K562 (cell line): ENCODE data around the gene OLFML1. TPM values are rescaled to one million over a fixed set of nuclear protein-coding genes. Genes with fewer than 3 reads are reported as not detected.

ENCODE experiments used
- ATAC-seq: fragments of 200-7000 bp; cut with Tn5 transposase; 3 replicates; pipeline ENCODE4 v1.9.1; 2020; ENCODE audit warnings: moderate library complexity
- BruUV-seq: library from RNA; stranded (reverse); fragments of 400-500 nt; replicated peaks from 2 replicates; lab custom pipeline; 2021; lab: Mats Ljungman, UMichigan
- CTCF ChIA-PET: fragments of 300-600 bp; formaldehyde crosslinking; extraction: SDS; loops from one replicate; lab custom pipeline; 2021; ENCODE audit warnings: low intra/inter-chr PET ratio; lab: Yijun Ruan, JAX
- POLR2A ChIA-PET: fragments of 300-600, 350-650 bp; sonication (Branson Sonifier 250); formaldehyde crosslinking; extraction: SDS; loops from one replicate; lab custom pipeline; 2021; ENCODE audit warnings: antibody characterized with exemption, inconsistent platforms; lab: Yijun Ruan, JAX
- DNase-seq, 4 experiments: peaks; one replicate each; pipeline versions ENCODE4 v3.0.0 to v3.0.0-alpha.2; 2011 to 2018; ENCODE audit warnings: low spot score in 3 of 4, mixed read lengths in 3 of 4; ENCODE audit errors: extremely low read depth in 1 of 4
- FAIRE-seq: peaks from 2 replicates; lab custom pipeline; 2011; peaks lifted over from hg19 to GRCh38; lab: Jason Lieb, UNC
- H2AFZ ChIP-seq: 2 replicates; pipeline ENCODE4 v1.6.0; 2011; ENCODE audit warnings: low read depth, low read length, control low read depth, inconsistent platforms
- H3K27ac ChIP-seq: fragments of 200-600 bp; 3 replicates; pipeline ENCODE4 v1.8.0; 2011; ENCODE audit warnings: low read depth, mild to moderate bottlenecking, control low read depth, inconsistent platforms, low read length, moderate library complexity, mixed read lengths; ENCODE audit errors: extremely low read depth
- H3K27me3 ChIP-seq, 2 experiments: fragments of 300-600 bp in 1 of 2; 2 replicates in 1 of 2; 3 replicates in 1 of 2; pipeline versions ENCODE4 v1.6.0 to v1.8.0; 2011; ENCODE audit warnings: inconsistent platforms in 2 of 2, low read length in 2 of 2, mild to moderate bottlenecking in 1 of 2, mixed read lengths in 1 of 2, moderate library complexity in 1 of 2; ENCODE audit not compliant: control insufficient read depth in 2 of 2, insufficient read depth in 2 of 2
- H3K36me3 ChIP-seq: fragments of 300-600 bp; 3 replicates; pipeline ENCODE4 v1.8.0; 2011; ENCODE audit warnings: mild to moderate bottlenecking, low read length, inconsistent platforms; ENCODE audit not compliant: control insufficient read depth, insufficient read depth
- H3K4me1 ChIP-seq, 2 experiments: fragments of 200-600 bp in 1 of 2; replicated peaks in 1 of 2; 2 replicates in 1 of 2; 3 replicates in 1 of 2; pipeline versions ENCODE4 v1.5.1 to v1.8.0; 2011; ENCODE audit warnings: inconsistent platforms in 2 of 2, low read length in 2 of 2, mild to moderate bottlenecking in 1 of 2, mixed read lengths in 1 of 2, moderate library complexity in 1 of 2; ENCODE audit not compliant: control insufficient read depth in 2 of 2, insufficient read depth in 2 of 2
- H3K4me2 ChIP-seq: 2 replicates; pipeline ENCODE4 v1.6.1; 2011; ENCODE audit warnings: low read length, control low read depth, inconsistent platforms, mixed read lengths; ENCODE audit not compliant: insufficient read depth
- H3K4me3 ChIP-seq: fragments of 200-600 bp; sonication (generic), shearing (Covaris generic); 2 replicates; pipeline ENCODE4 v1.5.1; 2016; ENCODE audit warnings: control low read depth, inconsistent platforms
- H3K79me2 ChIP-seq: fragments of 200-600 bp; 3 replicates; pipeline ENCODE4 v1.8.0; 2011; ENCODE audit warnings: low read length, inconsistent platforms; ENCODE audit not compliant: control insufficient read depth, insufficient read depth
- H3K9ac ChIP-seq, 2 experiments: 2 replicates each; pipeline versions ENCODE4 v1.6.0 to v1.6.1; 2011; ENCODE audit warnings: low read depth in 2 of 2, low read length in 2 of 2, control low read depth in 1 of 2, inconsistent platforms in 1 of 2, mild to moderate bottlenecking in 1 of 2, mixed read lengths in 1 of 2; ENCODE audit not compliant: insufficient read depth in 1 of 2
- H3K9me1 ChIP-seq: one replicate; pipeline ENCODE4 v1.6.0; 2011; ENCODE audit warnings: inconsistent platforms, mild to moderate bottlenecking, low read length, moderate library complexity; ENCODE audit not compliant: control insufficient read depth, insufficient read depth
- H3K9me3 ChIP-seq: replicated peaks from 2 replicates; pipeline ENCODE4 v1.5.1; 2011; ENCODE audit warnings: low read depth, low read length, inconsistent platforms; ENCODE audit not compliant: control insufficient read depth, insufficient read depth
- H4K20me1 ChIP-seq: replicated peaks from 2 replicates; pipeline ENCODE4 v1.6.1; 2011; ENCODE audit warnings: low read length, inconsistent platforms, mixed read lengths; ENCODE audit not compliant: control insufficient read depth, insufficient read depth
- HNRNPH1 ChIP-seq: fragments of 200-400 bp; formaldehyde crosslinking; optimal IDR thresholded peaks from 2 replicates; pipeline ENCODE3; 2017; ENCODE audit warnings: low read depth, mild to moderate bottlenecking, low read length, moderate library complexity
- PURB ChIP-seq: sonication (generic); formaldehyde crosslinking; IDR thresholded peaks from 2 replicates; pipeline ENCODE4 v1.9.0; 2021; ENCODE audit warnings: low read depth, mild to moderate bottlenecking, missing genetic modification reagents
- SMARCE1 ChIP-seq: fragments of 450-650 bp; IDR thresholded peaks from 2 replicates; pipeline ENCODE4 v1.7.1; 2016; ENCODE audit warnings: mild to moderate bottlenecking
- XRCC3 ChIP-seq: fragments of 450-650 bp; IDR thresholded peaks from 2 replicates; pipeline ENCODE4 v1.6.1; 2017; ENCODE audit warnings: mild to moderate bottlenecking, moderate library complexity
- ZNF165 ChIP-seq: fragments of 250-450 bp; sonication (Bioruptor Pico); IDR thresholded peaks from 2 replicates; pipeline ENCODE4 v1.4.0; 2020; ENCODE audit warnings: borderline replicate concordance
- ZNF561 ChIP-seq: fragments of 450-650 bp; formaldehyde crosslinking; conservative IDR thresholded peaks from 2 replicates; pipeline ENCODE4 v1.4.0; 2020; ENCODE audit warnings: mild to moderate bottlenecking, moderate library complexity
- WGBS: fragments of 100-300 bp; shearing (Covaris generic); methylation state at CpG from one replicate; pipeline ENCODE4 v1.1.6; 2016; ENCODE audit warnings: low coverage, mixed read lengths; ENCODE audit not compliant: insufficient coverage; ENCODE audit errors: missing lambda C conversion rate; 5-methylcytosine and 5-hydroxymethylcytosine counted together
- in situ Hi-C: fragments of 300-500 bp; cut with MboI; formaldehyde crosslinking; loops from 4 replicates; pipeline ENCODE4 v1.15.0; 2018; ENCODE audit warnings: inconsistent platforms, mixed read lengths
- intact Hi-C: fragments of 100-400 bp; cut with micrococcal nuclease; formaldehyde crosslinking; loops from 2 replicates; pipeline ENCODE4 v1.14.2; 2022
- polyA plus RNA-seq, 8 experiments: library from polyadenylated mRNA; depleted of rRNA in 4 of 8; stranded (reverse) in 5 of 8; unstranded in 3 of 8; fragments of >200 nt; fragmentation: Nextera tagmentation in 2 of 8; fragmentation: Illumina TruSeq in 1 of 8; extraction: Ambion mirVana in 2 of 8; extraction: Trizol in 1 of 8; gene quantifications; 2 replicates each; pipeline versions ENCODE4 v1.2.1 to v1.2.3, GENCODE V29; 2011 to 2014; ENCODE audit warnings: inconsistent platforms in 1 of 8, missing spikeins in 1 of 8
- total RNA-seq, 7 experiments: library from RNA; depleted of rRNA in 6 of 7; stranded (reverse); fragments of >200 nt in 6 of 7; fragmentation: Illumina TruSeq in 2 of 7; extraction: Trizol in 2 of 7; gene quantifications; 2 replicates each; pipeline versions ENCODE4 v1.2.1 to v1.2.3, GENCODE V29; 2011 to 2021; ENCODE audit warnings: low replicate concordance in 1 of 7
- TF ChIP-seq, protein P1 (sequence below): IDR thresholded peaks from 2 replicates; pipeline ENCODE4 v1.6.1; 2012; ENCODE audit warnings: low read depth, low read length, improper control_type of control experiment, borderline replicate concordance
- TF ChIP-seq, protein P2 (sequence below): IDR thresholded peaks from 3 replicates; pipeline ENCODE4 v1.6.1; 2011; ENCODE audit warnings: borderline replicate concordance, mild to moderate bottlenecking, moderate library complexity; ENCODE audit not compliant: insufficient read length; ENCODE audit errors: extremely low read depth

OLFML1 gene
- total and polyA plus RNA-seq, 9 of the 15 experiments (the other 6 are each of a cell fraction or from before 2014, with no cell fraction given): not detected

DNA sequence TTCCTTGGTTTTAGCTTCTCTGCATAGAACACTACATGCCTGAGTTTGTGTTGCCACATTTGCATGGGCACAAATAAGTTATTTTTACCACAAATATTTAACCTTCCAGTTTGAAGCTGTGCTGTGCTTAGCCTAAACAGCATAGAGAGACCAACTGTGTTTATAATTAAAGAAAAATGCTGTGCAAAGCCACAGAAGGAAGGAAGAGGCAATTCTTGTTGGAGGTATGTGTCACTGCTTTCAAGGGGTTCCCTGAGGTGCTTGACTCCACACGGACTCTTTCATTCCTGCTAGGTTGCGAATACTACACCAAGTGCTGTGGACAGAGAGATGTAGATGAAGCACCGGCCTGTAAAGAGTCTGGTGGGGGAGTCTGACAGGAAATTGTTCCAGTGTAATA, 47.6 kb upstream of the OLFML1 start:
- 0% methylated on average over 3 of the region's 3 CpGs for WGBS
- no peaks in the 10 kb centered on the region; a peak in 1 of 5 replicates for H3K27me3 ChIP-seq
- H3K79me2 ChIP-seq: no peaks in the 10 kb centered on the region
- H2AFZ ChIP-seq: no peak overlapping the region
- H4K20me1 ChIP-seq: no peaks in the 10 kb centered on the region
- no peak overlapping the region for H3K4me3 ChIP-seq
- POLR2A ChIA-PET: no interaction called here
- H3K4me2 ChIP-seq: no peak overlapping the region
- no peak for DNase-seq
- TF ChIP-seq HNRNPH1 (no peak), XRCC3 (no peak), SMARCE1 (no peak), PURB (CRISPR knock-in tag) (no peak), ZNF165 (CRISPR knock-in tag) (no peak), ZNF561 (CRISPR knock-in tag) (no peak)
- TF ChIP-seq, protein P1, sequence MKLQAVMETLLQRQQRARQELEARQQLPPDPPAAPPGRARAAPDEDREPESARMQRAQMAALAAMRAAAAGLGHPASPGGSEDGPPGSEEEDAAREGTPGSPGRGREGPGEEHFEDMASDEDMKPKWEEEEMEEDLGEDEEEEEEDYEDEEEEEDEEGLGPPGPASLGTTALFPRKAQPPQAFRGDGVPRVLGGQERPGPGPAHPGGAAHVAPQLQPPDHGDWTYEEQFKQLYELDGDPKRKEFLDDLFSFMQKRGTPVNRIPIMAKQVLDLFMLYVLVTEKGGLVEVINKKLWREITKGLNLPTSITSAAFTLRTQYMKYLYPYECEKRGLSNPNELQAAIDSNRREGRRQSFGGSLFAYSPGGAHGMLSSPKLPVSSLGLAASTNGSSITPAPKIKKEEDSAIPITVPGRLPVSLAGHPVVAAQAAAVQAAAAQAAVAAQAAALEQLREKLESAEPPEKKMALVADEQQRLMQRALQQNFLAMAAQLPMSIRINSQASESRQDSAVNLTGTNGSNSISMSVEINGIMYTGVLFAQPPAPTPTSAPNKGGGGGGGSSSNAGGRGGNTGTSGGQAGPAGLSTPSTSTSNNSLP: no peak
- TF ChIP-seq, protein P2, sequence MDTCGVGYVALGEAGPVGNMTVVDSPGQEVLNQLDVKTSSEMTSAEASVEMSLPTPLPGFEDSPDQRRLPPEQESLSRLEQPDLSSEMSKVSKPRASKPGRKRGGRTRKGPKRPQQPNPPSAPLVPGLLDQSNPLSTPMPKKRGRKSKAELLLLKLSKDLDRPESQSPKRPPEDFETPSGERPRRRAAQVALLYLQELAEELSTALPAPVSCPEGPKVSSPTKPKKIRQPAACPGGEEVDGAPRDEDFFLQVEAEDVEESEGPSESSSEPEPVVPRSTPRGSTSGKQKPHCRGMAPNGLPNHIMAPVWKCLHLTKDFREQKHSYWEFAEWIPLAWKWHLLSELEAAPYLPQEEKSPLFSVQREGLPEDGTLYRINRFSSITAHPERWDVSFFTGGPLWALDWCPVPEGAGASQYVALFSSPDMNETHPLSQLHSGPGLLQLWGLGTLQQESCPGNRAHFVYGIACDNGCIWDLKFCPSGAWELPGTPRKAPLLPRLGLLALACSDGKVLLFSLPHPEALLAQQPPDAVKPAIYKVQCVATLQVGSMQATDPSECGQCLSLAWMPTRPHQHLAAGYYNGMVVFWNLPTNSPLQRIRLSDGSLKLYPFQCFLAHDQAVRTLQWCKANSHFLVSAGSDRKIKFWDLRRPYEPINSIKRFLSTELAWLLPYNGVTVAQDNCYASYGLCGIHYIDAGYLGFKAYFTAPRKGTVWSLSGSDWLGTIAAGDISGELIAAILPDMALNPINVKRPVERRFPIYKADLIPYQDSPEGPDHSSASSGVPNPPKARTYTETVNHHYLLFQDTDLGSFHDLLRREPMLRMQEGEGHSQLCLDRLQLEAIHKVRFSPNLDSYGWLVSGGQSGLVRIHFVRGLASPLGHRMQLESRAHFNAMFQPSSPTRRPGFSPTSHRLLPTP: no peak
- TF ChIP-seq, all 486 proteins: peak for 0
- CTCF ChIA-PET: no interaction called here
- Histone ChIP-seq H3K9me3 (no peaks in the 10 kb centered on the region), H3K9ac (no peak overlapping the region), H3K9me1 (no peaks in the 10 kb centered on the region), H3K4me1 (no peaks in the 10 kb centered on the region), H3K27ac (no peak overlapping the region), H3K36me3 (no peaks in the 10 kb centered on the region)
- in situ Hi-C loops (no loop called here), intact Hi-C loops (no loop called here)
- BruUV-seq: no TSS peak
- no peak for ATAC-seq
- FAIRE-seq: no peak
